Measurements from ENCODE around the gene NAA10.

Gene NAA10

GRCh38 chrX:153947009-153947769, 12.4 kb upstream of the NAA10 start:
- DNase-seq: peak; percentile 71

GRCh38 chrX:153945956-153946943, 11.4 kb upstream of the NAA10 start:
- DNase-seq: no peak

- DNase-seq: no peak
These were observed 9.9 kb upstream of the NAA10 start for GRCh38 chrX:153944800-153945150.

GRCh38 chrX:153944140-153944799, 9.4 kb upstream of the NAA10 start, which contains the start of gene RENBP:
Gene RENBP, minus strand, starts transcription at chrX:153944643. Its CDS starts 33 bp downstream, at chrX:153944610.
- DNase-seq: peak; percentile 22

GRCh38 chrX:153941336-153942252, 6.8 kb upstream of the NAA10 start:
- no peak for DNase-seq

GRCh38 chrX:153939573-153939972, 4.7 kb upstream of the NAA10 start:
- no peak for DNase-seq

- DNase-seq: no peak
These were observed 3.5 kb upstream of the NAA10 start for GRCh38 chrX:153938226-153938786.

GRCh38 chrX:153937056-153937455, 2.2 kb upstream of the NAA10 start:
- DNase-seq: no peak

- DNase-seq: no peak
These were observed 552 bp upstream of the NAA10 start for GRCh38 chrX:153935326-153935851.

- DNase-seq: no peak
These were observed 582 bp downstream of the NAA10 start for GRCh38 chrX:153934148-153934761.

- no peak for DNase-seq
These were observed 1.1 kb downstream of the NAA10 start for GRCh38 chrX:153933748-153934147.

GRCh38 chrX:153932220-153932915, 2.5 kb downstream of the NAA10 start:
- no peak for DNase-seq

- no peak for DNase-seq
These were observed 3.1 kb downstream of the NAA10 start for GRCh38 chrX:153931748-153932147.

GRCh38 chrX:153931151-153931550, 3.7 kb downstream of the NAA10 start:
- DNase-seq: no peak

GRCh38 chrX:153930011-153930910, 4.6 kb downstream of the NAA10 start:
- no peak for DNase-seq

- DNase-seq: no peak
These were observed 5.3 kb downstream of the NAA10 start for GRCh38 chrX:153929576-153929975.

GRCh38 chrX:153928846-153929245, 6.0 kb downstream of the NAA10 start:
- DNase-seq: no peak

- peak; percentile 91 for DNase-seq
These were observed 6.7 kb downstream of the NAA10 start for GRCh38 chrX:153927922-153928760.

- DNase-seq: no peak
These were observed 7.2 kb downstream of the NAA10 start for GRCh38 chrX:153927672-153927921.
